Measurements from ENCODE around the gene ASPDH. TPM values are rescaled to one million over a fixed set of nuclear protein-coding genes. Genes with fewer than 3 reads are reported as not detected.

ASPDH gene
- total RNA-seq (not detected), polyA plus RNA-seq (ENCODE audit: insufficient read length in 6 of 6) (1 to 10 TPM in 5 of 6 donors, under 1 TPM in 1; 0.74 to 2.6 (median 1.3) TPM)
- long read RNA-seq, donor 1, result 0 reads
- long read RNA-seq, donor 2, result 0 reads
- long read RNA-seq, donor 3, result 0 reads
- long read RNA-seq, donor 4, result 0 reads
- long read RNA-seq, donor 5, result 0 reads
- long read RNA-seq, donor 6, result 0 reads
- long read RNA-seq, donor 7, result 0 reads
- long read RNA-seq, donor 8, result 0 reads
- long read RNA-seq, donor 9, result 0 reads
- long read RNA-seq, donor 10, result 0 reads
- long read RNA-seq, donor 11, result 0 reads
- long read RNA-seq, donor 12, result 0 reads

- peaks cover 0 to 46% of the 10 kb centered on the region in 2 donors for H3K27me3 ChIP-seq
- H3K4me3 ChIP-seq, result no peak within 1 kb of the TSS
- H3K27ac ChIP-seq, result no peak within 1 kb of the TSS
- no peak for TF ChIP-seq CTCF (IDR thresholded peaks at IDR 0.05)
- H3K36me3 ChIP-seq, result no peaks in the 10 kb centered on the region
- DNase-seq (peak in 1 of 4 donors; percentile 73), ATAC-seq (no peak)
- H3K4me1 ChIP-seq, result peaks cover 7 to 9% of the 10 kb centered on the region in 2 donors
- no peaks in the 10 kb centered on the region for H3K9me3 ChIP-seq
- intact Hi-C loops (cut with DNase I), result no loop called here
Measured at GRCh38 chr19:50513746-50514345, at the start of gene ASPDH. Gene ASPDH, minus strand, starts transcription at chr19:50513913. Its CDS starts 90 bp downstream, at chr19:50513823.

- no peak overlapping the region for H3K27ac ChIP-seq
- no peaks in the 10 kb centered on the region for H3K9me3 ChIP-seq
- TF ChIP-seq CTCF (IDR thresholded peaks at IDR 0.05), result no peak
- DNase-seq, result no peak
- peaks cover 24 to 98% of the 10 kb centered on the region in 2 donors for H3K27me3 ChIP-seq
- no peaks in the 10 kb centered on the region for H3K4me1 ChIP-seq
- intact Hi-C loops (cut with DNase I), result no loop called here
- H3K4me3 ChIP-seq, result no peak overlapping the region
- no peaks in the 10 kb centered on the region for H3K36me3 ChIP-seq
- no peak for ATAC-seq
Measured at GRCh38 chr19:50562996-50563395, 49.3 kb upstream of the ASPDH start.

DNA sequence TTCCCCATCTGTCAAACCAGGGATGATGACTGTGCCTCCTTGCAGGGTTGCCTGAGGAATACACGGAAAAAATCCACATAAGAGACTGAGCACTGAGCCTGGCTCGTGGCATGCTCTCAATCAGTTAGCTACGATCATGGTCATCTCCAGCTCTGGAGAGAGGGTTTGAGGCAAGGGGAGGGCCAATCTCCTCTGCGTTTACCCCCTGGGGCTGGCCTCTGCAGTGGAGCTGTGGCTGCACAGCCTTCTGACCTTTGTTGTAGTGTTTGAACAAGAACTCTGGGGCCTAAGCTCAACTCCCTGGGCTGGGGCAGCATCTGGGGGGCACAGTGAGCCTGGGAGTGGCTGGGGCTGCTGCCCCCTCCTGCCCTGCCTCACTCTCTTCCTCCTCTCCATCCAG lies 48.6 kb upstream of the ASPDH start:
- no peak for TF ChIP-seq CTCF (IDR thresholded peaks at IDR 0.05)
- Histone ChIP-seq H3K27me3 (peaks cover 19 to 97% of the 10 kb centered on the region in 2 donors), H3K36me3 (no peaks in the 10 kb centered on the region), H3K4me1 (no peaks in the 10 kb centered on the region), H3K4me3 (no peak overlapping the region), H3K9me3 (no peaks in the 10 kb centered on the region), H3K27ac (no peak overlapping the region)
- intact Hi-C loops (cut with DNase I), result no loop called here
- no peak for DNase-seq
- no peak for ATAC-seq

GRCh38 chr19:50559636-50560035 lies 45.9 kb upstream of the ASPDH start:
- no peaks in the 10 kb centered on the region for H3K9me3 ChIP-seq
- no peak overlapping the region for H3K4me3 ChIP-seq
- H3K36me3 ChIP-seq, result no peaks in the 10 kb centered on the region
- DNase-seq (no peak), ATAC-seq (no peak)
- no peak for TF ChIP-seq CTCF (IDR thresholded peaks at IDR 0.05)
- peaks cover 4 to 97% of the 10 kb centered on the region in 2 donors for H3K27me3 ChIP-seq
- intact Hi-C loops (cut with DNase I), result no loop called here
- peaks cover 0 to 11% of the 10 kb centered on the region in 2 donors for H3K4me1 ChIP-seq
- H3K27ac ChIP-seq, result no peak overlapping the region

GRCh38 chr19:50558449-50558848 lies 44.7 kb upstream of the ASPDH start:
- Histone ChIP-seq H3K27ac (no peak overlapping the region), H3K4me1 (peaks cover 0 to 11% of the 10 kb centered on the region in 2 donors), H3K4me3 (no peak overlapping the region), H3K27me3 (peaks cover 4 to 97% of the 10 kb centered on the region in 2 donors), H3K36me3 (no peaks in the 10 kb centered on the region), H3K9me3 (no peaks in the 10 kb centered on the region)
- intact Hi-C loops (cut with DNase I), result no loop called here
- DNase-seq, result no peak
- no peak for ATAC-seq
- no peak for TF ChIP-seq CTCF (IDR thresholded peaks at IDR 0.05)
